Glutamatergic neuron (in vitro differentiated cells): ENCODE measurements around the gene MYO15A. TPM values are rescaled to one million over a fixed set of nuclear protein-coding genes. Genes with fewer than 3 reads are reported as not detected.

Source experiments
- DNase-seq: peaks from one replicate; pipeline ENCODE4 v3.0.0; 2022
- H3K27ac Mint-ChIP-seq: one replicate; pipeline ENCODE4 v1.8.0; 2020; ENCODE audit warnings: mild to moderate bottlenecking, mixed read lengths, inconsistent platforms; ENCODE audit not compliant: unreplicated experiment
- H3K27me3 Mint-ChIP-seq: one replicate; pipeline ENCODE4 v1.8.0; 2020; ENCODE audit warnings: mild to moderate bottlenecking, moderate library complexity, mixed read lengths, inconsistent platforms; ENCODE audit not compliant: unreplicated experiment
- H3K36me3 Mint-ChIP-seq: one replicate; pipeline ENCODE4 v1.8.0; 2020; ENCODE audit warnings: mild to moderate bottlenecking, mixed read lengths, inconsistent platforms; ENCODE audit not compliant: unreplicated experiment
- H3K4me1 Mint-ChIP-seq: one replicate; pipeline ENCODE4 v1.8.0; 2020; ENCODE audit warnings: mild to moderate bottlenecking, low read depth, mixed read lengths, inconsistent platforms; ENCODE audit not compliant: unreplicated experiment
- H3K4me3 Mint-ChIP-seq: one replicate; pipeline ENCODE4 v1.8.0; 2020; ENCODE audit warnings: mild to moderate bottlenecking, mixed read lengths, inconsistent platforms; ENCODE audit not compliant: unreplicated experiment
- H3K9me3 Mint-ChIP-seq: one replicate; pipeline ENCODE4 v1.8.0; 2020; ENCODE audit warnings: mild to moderate bottlenecking, moderate library complexity, mixed read lengths, inconsistent platforms; ENCODE audit not compliant: unreplicated experiment
- total RNA-seq: library from RNA; stranded (reverse); fragmentation: NEBNext Ultra II Directional; extraction: Animal tissue kit (Norgen Biotek cat#: 25700); gene quantifications from one replicate; pipeline ENCODE4 v1.2.1, GENCODE V29; 2021; ENCODE audit not compliant: unreplicated experiment
- TF ChIP-seq, protein P1 (sequence below): fragments of 200-600 bp; sonication (generic); IDR thresholded peaks from one replicate; pipeline ENCODE4 v1.5.0; 2021; ENCODE audit not compliant: partially characterized antibody, unreplicated experiment

MYO15A gene
- total RNA-seq, 1 donor from 2014 or later: 4.0 TPM

DNA sequence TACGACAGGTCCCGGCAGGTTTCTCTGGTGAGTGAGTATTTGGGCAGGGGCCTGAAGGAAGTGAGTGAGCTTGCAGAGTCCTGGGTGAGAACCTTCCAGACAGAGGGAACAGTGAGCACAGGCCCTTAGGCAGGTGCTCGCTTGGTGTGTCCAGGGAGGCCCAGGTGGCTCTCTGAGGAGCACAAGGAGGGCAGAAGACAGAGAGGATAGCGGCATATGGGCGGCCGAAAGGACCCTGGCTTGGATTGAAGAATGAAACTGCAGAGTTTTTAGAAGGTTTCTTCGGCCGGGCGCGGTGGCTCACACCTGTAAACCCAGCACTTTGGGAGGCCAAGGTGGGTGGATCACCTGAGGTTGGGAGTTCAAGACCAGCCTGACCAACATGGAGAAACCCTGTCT, 14.1 kb upstream of the MYO15A start:
- H3K27me3 Mint-ChIP-seq: peaks cover 3% of the 10 kb centered on the region
- no peak for DNase-seq
- no peaks in the 10 kb centered on the region for H3K9me3 Mint-ChIP-seq
- H3K27ac Mint-ChIP-seq: no peak overlapping the region
- H3K4me1 Mint-ChIP-seq: peaks cover 3% of the 10 kb centered on the region
- H3K36me3 Mint-ChIP-seq: peaks cover 5% of the 10 kb centered on the region
- no peak overlapping the region for H3K4me3 Mint-ChIP-seq
- TF ChIP-seq, protein P1, sequence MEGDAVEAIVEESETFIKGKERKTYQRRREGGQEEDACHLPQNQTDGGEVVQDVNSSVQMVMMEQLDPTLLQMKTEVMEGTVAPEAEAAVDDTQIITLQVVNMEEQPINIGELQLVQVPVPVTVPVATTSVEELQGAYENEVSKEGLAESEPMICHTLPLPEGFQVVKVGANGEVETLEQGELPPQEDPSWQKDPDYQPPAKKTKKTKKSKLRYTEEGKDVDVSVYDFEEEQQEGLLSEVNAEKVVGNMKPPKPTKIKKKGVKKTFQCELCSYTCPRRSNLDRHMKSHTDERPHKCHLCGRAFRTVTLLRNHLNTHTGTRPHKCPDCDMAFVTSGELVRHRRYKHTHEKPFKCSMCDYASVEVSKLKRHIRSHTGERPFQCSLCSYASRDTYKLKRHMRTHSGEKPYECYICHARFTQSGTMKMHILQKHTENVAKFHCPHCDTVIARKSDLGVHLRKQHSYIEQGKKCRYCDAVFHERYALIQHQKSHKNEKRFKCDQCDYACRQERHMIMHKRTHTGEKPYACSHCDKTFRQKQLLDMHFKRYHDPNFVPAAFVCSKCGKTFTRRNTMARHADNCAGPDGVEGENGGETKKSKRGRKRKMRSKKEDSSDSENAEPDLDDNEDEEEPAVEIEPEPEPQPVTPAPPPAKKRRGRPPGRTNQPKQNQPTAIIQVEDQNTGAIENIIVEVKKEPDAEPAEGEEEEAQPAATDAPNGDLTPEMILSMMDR: no peak

DNA sequence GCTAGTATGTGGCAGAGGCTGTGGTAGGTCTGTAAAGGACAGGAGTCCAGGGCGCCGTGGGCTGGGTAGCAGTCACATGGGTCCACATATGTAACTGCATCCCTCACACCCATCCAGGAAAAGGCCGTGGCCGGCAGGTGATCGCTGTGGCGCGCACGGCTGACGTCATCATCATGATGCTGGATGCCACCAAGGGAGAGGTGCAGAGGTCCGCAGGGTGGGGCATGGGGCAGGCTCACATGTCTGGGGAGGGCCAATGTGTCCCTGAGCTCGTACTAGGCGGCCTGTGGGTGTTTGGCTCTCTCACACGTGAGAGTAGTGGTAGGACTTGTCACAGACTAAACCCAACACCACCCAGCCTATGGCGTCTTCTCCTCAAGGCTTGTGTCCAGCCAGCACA, 9.0 kb upstream of the MYO15A start:
- TF ChIP-seq, protein P1: no peak
- no peak overlapping the region for H3K27ac Mint-ChIP-seq
- no peaks in the 10 kb centered on the region for H3K27me3 Mint-ChIP-seq
- no peaks in the 10 kb centered on the region for H3K4me1 Mint-ChIP-seq
- H3K9me3 Mint-ChIP-seq: no peaks in the 10 kb centered on the region
- DNase-seq: no peak
- H3K36me3 Mint-ChIP-seq: no peaks in the 10 kb centered on the region
- H3K4me3 Mint-ChIP-seq: no peak overlapping the region

DNA sequence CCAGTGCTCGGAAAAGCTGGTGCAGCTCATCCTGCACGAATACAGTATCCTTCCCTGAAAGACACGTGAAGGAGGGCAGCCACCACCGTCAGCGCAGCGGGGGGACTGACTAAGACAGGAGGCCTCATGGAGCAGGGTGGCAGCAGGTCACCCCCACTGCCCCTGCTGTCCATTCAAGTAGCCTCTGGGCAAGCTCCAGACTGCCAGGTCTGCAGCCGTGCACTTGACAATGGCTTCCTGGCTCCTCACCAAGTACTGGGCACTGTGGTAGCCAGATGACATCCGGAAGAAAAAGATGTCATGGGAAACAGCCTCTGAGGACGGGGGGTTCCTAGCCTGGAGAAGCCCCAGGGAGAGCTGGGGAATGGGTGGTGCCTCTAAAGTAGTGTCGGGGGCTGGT, 7.9 kb upstream of the MYO15A start:
- H3K27me3 Mint-ChIP-seq: no peaks in the 10 kb centered on the region
- DNase-seq: no peak
- TF ChIP-seq, protein P1: no peak
- H3K27ac Mint-ChIP-seq: no peak overlapping the region
- peaks cover 3% of the 10 kb centered on the region for H3K4me1 Mint-ChIP-seq
- H3K4me3 Mint-ChIP-seq: no peak overlapping the region
- H3K36me3 Mint-ChIP-seq: no peaks in the 10 kb centered on the region
- no peaks in the 10 kb centered on the region for H3K9me3 Mint-ChIP-seq

DNA sequence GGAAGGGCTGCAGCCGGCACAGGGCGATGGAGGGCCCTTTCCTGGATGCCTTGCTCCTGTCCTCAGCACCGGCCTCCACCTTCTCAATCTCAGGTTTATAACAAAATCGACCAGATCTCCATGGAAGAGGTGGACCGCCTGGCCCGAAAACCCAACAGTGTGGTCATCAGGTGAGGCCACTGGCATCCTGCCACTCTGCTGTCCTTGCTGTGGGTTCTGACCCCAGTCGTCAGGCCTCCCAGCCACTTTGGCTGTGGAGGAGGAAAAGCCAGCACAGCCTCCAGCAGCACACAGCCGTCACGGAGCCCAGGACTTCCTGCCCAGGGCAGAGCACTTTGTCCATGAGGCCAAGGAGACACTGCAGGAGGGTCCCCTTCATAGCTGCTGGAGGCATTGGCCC, 6.7 kb upstream of the MYO15A start:
- Mint-ChIP-seq H3K27ac (no peak overlapping the region), H3K4me3 (no peak overlapping the region), H3K4me1 (peaks cover 3% of the 10 kb centered on the region), H3K9me3 (no peaks in the 10 kb centered on the region), H3K27me3 (no peaks in the 10 kb centered on the region), H3K36me3 (no peaks in the 10 kb centered on the region)
- no peak for DNase-seq
- TF ChIP-seq, protein P1: no peak

DNA sequence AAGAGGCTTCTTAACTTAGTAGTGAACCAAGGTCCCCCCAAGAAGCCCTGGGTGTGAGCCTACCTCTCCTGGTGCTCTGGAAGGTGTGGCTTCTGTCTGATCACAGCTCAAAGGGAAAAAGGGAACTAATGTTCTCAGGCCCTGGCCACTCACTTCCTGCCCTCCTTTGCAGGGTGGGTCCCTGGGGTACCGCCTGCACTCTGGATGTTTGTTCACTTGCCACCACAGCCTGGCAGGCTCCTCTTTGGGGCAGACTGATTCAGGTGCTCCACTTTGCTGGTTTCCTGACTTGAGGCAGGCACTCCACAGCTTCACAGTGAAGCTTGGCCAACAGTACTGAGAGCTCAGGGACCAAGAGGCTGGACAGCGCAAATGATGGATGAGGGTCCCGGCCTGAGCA, 5.9 kb upstream of the MYO15A start:
- Mint-ChIP-seq H3K9me3 (no peaks in the 10 kb centered on the region), H3K36me3 (no peaks in the 10 kb centered on the region), H3K4me3 (no peak overlapping the region), H3K27ac (no peak overlapping the region), H3K27me3 (no peaks in the 10 kb centered on the region), H3K4me1 (peaks cover 3% of the 10 kb centered on the region)
- TF ChIP-seq, protein P1: no peak
- no peak for DNase-seq
